GM12878 (cell line): Measurements from ENCODE around the gene SSBP2. TPM values are rescaled to one million over a fixed set of nuclear protein-coding genes. Genes with fewer than 3 reads are reported as not detected.

Experiments used
- BACH1 ChIP-seq: fragments of 450-650 bp; IDR thresholded peaks from 2 replicates; pipeline ENCODE4 v1.6.1; 2017; ENCODE audit warnings: mild to moderate bottlenecking, borderline replicate concordance
- BCL3 ChIP-seq: IDR thresholded peaks from 2 replicates; pipeline ENCODE4 v1.6.1; 2011; ENCODE audit warnings: borderline replicate concordance, low read depth, mild to moderate bottlenecking, moderate library complexity, low read length; ENCODE audit not compliant: insufficient read depth, poor library complexity, severe bottlenecking
- CBX3 ChIP-seq: fragments of 200-600 bp; sonication (generic); IDR thresholded peaks from 2 replicates; pipeline ENCODE4 v1.6.1; 2016; ENCODE audit warnings: low read depth, borderline replicate concordance
- CHD1 ChIP-seq: IDR thresholded peaks from 2 replicates; pipeline ENCODE4 v1.6.1; 2012; ENCODE audit warnings: low read depth, low read length, improper control_type of control experiment
- CHD2 ChIP-seq: IDR thresholded peaks from 2 replicates; pipeline ENCODE4 v1.6.1; 2011; ENCODE audit warnings: low read depth, low read length, improper control_type of control experiment, borderline replicate concordance
- IKZF1 ChIP-seq: fragments of 450-650 bp; conservative IDR thresholded peaks from 2 replicates; pipeline ENCODE4 v1.6.1; 2017; ENCODE audit warnings: antibody characterized with exemption, mild to moderate bottlenecking
- MAX ChIP-seq: IDR thresholded peaks from 2 replicates; pipeline ENCODE4 v1.6.1; 2012; ENCODE audit warnings: low read depth, low read length, improper control_type of control experiment
- NFIC ChIP-seq: IDR thresholded peaks from 2 replicates; pipeline ENCODE4 v1.6.1; 2012; ENCODE audit warnings: low read depth, mild to moderate bottlenecking, inconsistent platforms, low read length, moderate library complexity
- NFYB ChIP-seq: IDR thresholded peaks from 2 replicates; pipeline ENCODE4 v1.6.1; 2011; ENCODE audit warnings: low read depth, mild to moderate bottlenecking, low read length, improper control_type of control experiment, moderate library complexity; ENCODE audit not compliant: insufficient read depth
- NRF1 ChIP-seq: conservative IDR thresholded peaks from 2 replicates; pipeline ENCODE4 v1.6.1; 2011; ENCODE audit warnings: mild to moderate bottlenecking, low read depth, low read length, improper control_type of control experiment
- POLR2A ChIP-seq: IDR thresholded peaks from 2 replicates; pipeline ENCODE4 v1.6.1; 2011; ENCODE audit warnings: low read depth, mild to moderate bottlenecking, low read length
- SIX5 ChIP-seq: IDR thresholded peaks from 2 replicates; pipeline ENCODE4 v1.6.1; 2011; ENCODE audit warnings: mild to moderate bottlenecking, low read depth, low read length, moderate library complexity; ENCODE audit not compliant: severe bottlenecking
- SPI1 ChIP-seq: IDR thresholded peaks from 2 replicates; pipeline ENCODE4 v1.6.1; 2011; ENCODE audit warnings: low read depth, mild to moderate bottlenecking, low read length, moderate library complexity, borderline replicate concordance; ENCODE audit not compliant: insufficient read depth
- TBL1XR1 ChIP-seq: IDR thresholded peaks from 2 replicates; pipeline ENCODE4 v1.6.1; 2012; ENCODE audit warnings: low read depth, low read length, improper control_type of control experiment
- USF1 ChIP-seq: IDR thresholded peaks from 2 replicates; pipeline ENCODE4 v1.6.1; 2011; ENCODE audit warnings: borderline replicate concordance, low read depth, mild to moderate bottlenecking, moderate library complexity, mixed read lengths, low read length; ENCODE audit not compliant: insufficient read depth; ENCODE audit errors: extremely low read length
- ZBTB33 ChIP-seq: fragments of 450-650 bp; IDR thresholded peaks from 2 replicates; pipeline ENCODE4 v1.6.1; 2017; ENCODE audit warnings: mild to moderate bottlenecking
- ZNF24 ChIP-seq: fragments of 450-650 bp; IDR thresholded peaks from 2 replicates; pipeline ENCODE4 v1.6.1; 2017; ENCODE audit warnings: antibody characterized with exemption, mild to moderate bottlenecking
- ZNF592 ChIP-seq: fragments of 450-650 bp; IDR thresholded peaks from 2 replicates; pipeline ENCODE4 v1.6.1; 2017; ENCODE audit warnings: mild to moderate bottlenecking, moderate library complexity
- polyA plus RNA-seq, 11 experiments: library from polyadenylated mRNA; depleted of rRNA in 4 of 11; unstranded in 6 of 11; stranded (reverse) in 5 of 11; fragments of >200 nt; fragmentation: Nextera tagmentation in 4 of 11; fragmentation: Illumina TruSeq in 1 of 11; extraction: Ambion mirVana in 4 of 11; extraction: Trizol in 1 of 11; gene quantifications; 1 replicate in 1 of 11; 2 replicates in 10 of 11; pipeline versions ENCODE4 v1.2.1 to v1.2.3, GENCODE V29; 2011 to 2016; ENCODE audit warnings: inconsistent platforms in 2 of 11, missing spikeins in 2 of 11, low read depth in 1 of 11
- total RNA-seq, 4 experiments: library from RNA; depleted of rRNA in 3 of 4; stranded (reverse); fragments of >200 nt in 3 of 4; fragmentation: Illumina TruSeq in 1 of 4; extraction: Trizol in 1 of 4; gene quantifications; 2 replicates each; pipeline versions ENCODE4 v1.2.1 to v1.2.3, GENCODE V29; 2013 to 2021

SSBP2 gene
- total and polyA plus RNA-seq, 10 of the 15 experiments (the other 5 are each of a cell fraction or from before 2014, with no cell fraction given), result 52.2 to 132 (median 110) TPM

GRCh38 chr5:81751009-81751835, at the start of gene SSBP2 (continued):
- no peak for TF ChIP-seq USF1
- TF ChIP-seq CHD2, result peak; percentile 75; the same call in 1 of the 2 replicates
- TF ChIP-seq CBX3, result no peak
- no peak for TF ChIP-seq ZBTB33
- TF ChIP-seq SPI1, result no peak
- no peak; the same call in 1 of the 2 replicates for TF ChIP-seq NFIC
- peak; percentile 6; the same call in 1 of the 2 replicates for TF ChIP-seq ZNF24
- peak; percentile 85 for TF ChIP-seq POLR2A
- TF ChIP-seq BACH1, result peak; percentile 86
- peak; percentile 62 for TF ChIP-seq MAX
- TF ChIP-seq CHD1, result 0 out of 2 replicates have a peak, but pooled peaks have one; percentile 13
- no peak for TF ChIP-seq ZNF592
- peak; percentile 53 for TF ChIP-seq BCL3
- peak; percentile 77 for TF ChIP-seq TBL1XR1
- peak; percentile 22 for TF ChIP-seq SIX5
- no peak for TF ChIP-seq NRF1
- TF ChIP-seq IKZF1, result peak; percentile 93
- TF ChIP-seq NFYB, result 0 out of 2 replicates have a peak, but pooled peaks have one; percentile 36
